HEK293 (cell line): Measurements from ENCODE around the gene ME2.
"Not testable (repeated sequence)": the region's sequence is repeated elsewhere in the genome, so short reads cannot be mapped to it uniquely, and the experiment has no call there.

Source experiments
- ATF2 ChIP-seq: fragments of 450-650 bp; formaldehyde crosslinking; IDR thresholded peaks from 2 replicates; pipeline ENCODE4 v1.5.1; 2016; ENCODE audit warnings: missing biosample characterization, missing genetic modification characterization, low read depth
- CTCF ChIP-seq: fragments of 450-650 bp; formaldehyde crosslinking; IDR thresholded peaks from 2 replicates; pipeline ENCODE4 v1.5.1; 2016; ENCODE audit warnings: missing biosample characterization, missing genetic modification characterization
- HOXC10 ChIP-seq: sonication (generic); formaldehyde crosslinking; IDR thresholded peaks from 2 replicates; pipeline ENCODE4 v1.8.1; 2023; ENCODE audit warnings: mild to moderate bottlenecking, missing genetic modification reagents
- KLF16 ChIP-seq: fragments of 450-650 bp; formaldehyde crosslinking; IDR thresholded peaks from 2 replicates; pipeline ENCODE4 v1.5.1; 2017; ENCODE audit warnings: missing biosample characterization, missing genetic modification characterization
- KLF8 ChIP-seq: fragments of 450-650 bp; formaldehyde crosslinking; IDR thresholded peaks from 2 replicates; pipeline ENCODE4 v1.5.1; 2016; ENCODE audit warnings: missing biosample characterization, missing genetic modification characterization
- KLF9 ChIP-seq: fragments of 450-650 bp; formaldehyde crosslinking; IDR thresholded peaks from 2 replicates; pipeline ENCODE4 v1.5.1; 2016; ENCODE audit warnings: missing biosample characterization, missing genetic modification characterization, low read depth
- SCRT1 ChIP-seq: fragments of 450-650 bp; formaldehyde crosslinking; IDR thresholded peaks from 2 replicates; pipeline ENCODE4 v1.5.1; 2016; ENCODE audit warnings: missing biosample characterization, missing genetic modification characterization, borderline replicate concordance
- TSHZ1 ChIP-seq: fragments of 450-650 bp; formaldehyde crosslinking; IDR thresholded peaks from 2 replicates; pipeline ENCODE4 v1.5.1; 2016; ENCODE audit warnings: missing biosample characterization, missing genetic modification characterization, borderline replicate concordance
- ZBTB1 ChIP-seq: fragments of 450-650 bp; formaldehyde crosslinking; IDR thresholded peaks from 2 replicates; pipeline ENCODE4 v1.5.1; 2016; ENCODE audit warnings: missing biosample characterization, missing genetic modification characterization
- ZBTB10 ChIP-seq: fragments of 450-650 bp; formaldehyde crosslinking; IDR thresholded peaks from 2 replicates; pipeline ENCODE4 v1.5.1; 2016; ENCODE audit warnings: missing biosample characterization, missing genetic modification characterization
- ZBTB11 ChIP-seq: fragments of 450-650 bp; formaldehyde crosslinking; conservative IDR thresholded peaks from 2 replicates; pipeline ENCODE4 v1.5.1; 2016; ENCODE audit warnings: low read depth, missing biosample characterization, missing genetic modification characterization
- ZFP41 ChIP-seq: fragments of 450-650 bp; formaldehyde crosslinking; IDR thresholded peaks from 2 replicates; pipeline ENCODE4 v1.5.1; 2016; ENCODE audit warnings: missing biosample characterization, missing genetic modification characterization, borderline replicate concordance
- ZNF184 ChIP-seq: fragments of 450-650 bp; IDR thresholded peaks from 2 replicates; pipeline ENCODE4 v1.5.1; 2018; ENCODE audit warnings: missing biosample characterization, mild to moderate bottlenecking, missing genetic modification characterization
- ZNF311 ChIP-seq: fragments of 450-650 bp; formaldehyde crosslinking; IDR thresholded peaks from 2 replicates; pipeline ENCODE4 v1.5.1; 2017; ENCODE audit warnings: missing biosample characterization, missing genetic modification characterization, borderline replicate concordance

GRCh38 chr18:50945918-50946317 is 67.0 kb downstream of the ME2 start:
- TF ChIP-seq ATF2 (tag by site-specific recombination); HOXC10 (CRISPR knock-in tag); KLF9 (tag by site-specific recombination); ZBTB10; KLF16 (tag by site-specific recombination); ZBTB1 (tag by site-specific recombination); CTCF (tag by site-specific recombination); ZNF311 (tag by site-specific recombination); ZNF184 (tag by site-specific recombination); SCRT1 (tag by site-specific recombination); TSHZ1; KLF8 (tag by site-specific recombination); ZFP41 (tag by site-specific recombination): not testable (repeated sequence)
- peak; percentile 67 for TF ChIP-seq ZBTB11 (tag by site-specific recombination)
